22Rv1 (cell line): ENCODE results near the gene SIGLEC12.
"Not testable (repeated sequence)": the region's sequence is repeated elsewhere in the genome, so short reads cannot be mapped to it uniquely, and the experiment has no call there.

ENCODE experiments used
- CTCF ChIP-seq: fragments of 450-650 bp; IDR thresholded peaks from 2 replicates; pipeline ENCODE4 v1.5.1; 2017; ENCODE audit warnings: mild to moderate bottlenecking
- ZFX ChIP-seq: fragments of 450-650 bp; IDR thresholded peaks from 2 replicates; pipeline ENCODE4 v1.6.1; 2017; ENCODE audit warnings: antibody characterized with exemption, borderline replicate concordance

- TF ChIP-seq CTCF, ZFX: not testable (repeated sequence)
These were observed 669 bp downstream of the SIGLEC12 start for GRCh38 chr19:51500931-51501330.
